ENCODE measurements around the gene GPN2.

Gene GPN2

DNA sequence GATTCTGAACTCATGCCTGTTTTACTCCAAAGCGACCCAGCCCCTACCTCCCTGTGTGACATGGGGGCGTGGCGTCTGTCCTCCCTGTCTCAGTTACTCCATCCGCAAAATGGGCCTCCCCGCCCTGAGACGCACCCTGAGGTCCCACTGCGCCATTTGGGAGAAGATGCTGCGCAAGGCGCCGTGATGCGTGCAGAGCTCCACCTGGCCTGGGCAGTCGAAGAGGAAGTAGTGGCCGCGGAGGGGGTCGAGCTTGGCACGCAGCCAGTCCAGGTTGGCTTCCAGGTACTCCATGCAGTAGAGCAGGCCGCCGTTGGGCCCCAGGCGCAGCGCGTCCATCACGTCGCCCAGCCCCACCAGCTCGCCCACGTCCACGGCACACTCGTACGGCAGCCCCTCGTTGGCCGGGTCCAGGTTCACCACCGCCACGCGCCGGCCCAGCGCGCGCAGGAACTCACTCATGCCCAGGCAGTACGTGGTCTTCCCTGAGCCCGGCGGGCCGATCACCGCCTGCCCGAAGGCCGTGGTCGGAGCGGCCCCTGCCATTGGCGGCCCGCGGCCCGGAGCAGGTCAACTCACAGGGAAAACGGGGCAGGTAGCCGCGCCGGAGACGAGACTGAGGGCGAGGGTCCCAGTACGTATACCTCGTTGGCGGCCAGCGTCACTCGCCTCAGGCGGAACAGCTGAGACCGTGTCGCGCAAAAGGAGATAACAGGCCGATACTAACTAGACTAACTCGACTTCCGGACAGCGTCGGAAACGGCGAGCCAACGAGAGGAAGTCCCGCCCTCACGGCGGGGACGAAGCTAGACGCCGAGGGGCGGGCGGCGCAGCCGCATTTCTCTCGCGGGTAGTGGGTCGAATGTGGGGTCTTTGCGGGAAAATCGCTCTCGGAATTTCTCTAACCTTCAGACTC is at the start of gene GPN2:
TSS of gene GPN2 (minus strand) at position 733 of the 916 bp plus-strand sequence. CDS start at position 546, 187 bp downstream.
- Histone ChIP-seq H3K27ac (peak within 1 kb of the TSS; percentile 71 to 98 (median 90)), H3K4me3 (peak within 1 kb of the TSS; percentile 89 to 99 (median 97))

DNA sequence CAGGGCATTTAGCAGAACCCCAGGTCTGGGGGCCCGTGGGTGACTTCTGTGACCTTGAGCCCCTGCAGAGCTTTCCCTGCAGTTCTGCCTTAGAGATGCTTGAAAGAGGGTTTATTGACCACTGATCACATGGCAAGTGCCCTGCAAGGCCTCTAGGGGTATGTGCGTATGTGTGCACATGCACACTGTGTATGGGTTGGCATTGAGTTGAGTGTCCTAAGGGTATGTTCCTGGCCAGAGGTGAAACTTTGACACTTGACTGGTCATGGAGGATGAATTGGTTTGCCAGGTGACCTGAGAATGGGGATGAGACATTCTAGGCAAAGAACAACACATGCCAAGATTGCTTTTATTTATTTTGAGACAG is 48.6 kb upstream of the GPN2 start:
- H3K27ac ChIP-seq: no peak overlapping the region
- H3K4me3 ChIP-seq: no peak overlapping the region

DNA sequence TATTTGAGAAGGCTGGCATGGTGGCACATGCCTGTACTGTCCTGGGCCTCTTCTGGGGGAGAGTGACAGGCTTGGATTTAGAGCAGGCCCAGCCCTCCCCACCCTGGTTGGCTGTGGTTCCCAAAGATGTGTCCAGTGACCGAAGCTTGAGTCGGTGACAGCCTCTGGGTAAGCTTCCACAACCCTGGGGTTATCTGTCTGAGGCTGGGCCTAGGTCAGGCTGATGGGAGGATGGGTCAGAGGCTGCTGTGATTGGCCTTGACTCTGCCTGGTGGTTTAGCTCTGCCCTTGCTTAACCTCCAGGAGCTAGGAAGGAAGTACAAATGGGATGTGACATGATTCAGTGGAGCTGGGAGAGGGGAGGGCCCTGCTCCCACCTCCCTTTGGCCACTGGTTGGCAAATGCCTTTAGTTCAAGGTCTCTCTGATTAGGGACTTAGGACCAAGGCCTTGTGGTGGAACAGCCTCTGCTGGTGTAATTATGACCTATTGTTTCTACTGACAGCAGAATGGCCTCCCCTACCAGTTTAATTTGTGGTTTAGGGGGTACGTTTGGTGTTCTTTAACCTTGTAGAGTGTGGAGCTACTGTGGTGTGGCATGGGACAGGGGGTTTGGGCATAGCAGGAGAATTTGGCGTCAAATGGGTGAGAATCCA is 48.0 kb upstream of the GPN2 start:
- H3K27ac ChIP-seq: no peak overlapping the region
- H3K4me3 ChIP-seq: no peak overlapping the region

DNA sequence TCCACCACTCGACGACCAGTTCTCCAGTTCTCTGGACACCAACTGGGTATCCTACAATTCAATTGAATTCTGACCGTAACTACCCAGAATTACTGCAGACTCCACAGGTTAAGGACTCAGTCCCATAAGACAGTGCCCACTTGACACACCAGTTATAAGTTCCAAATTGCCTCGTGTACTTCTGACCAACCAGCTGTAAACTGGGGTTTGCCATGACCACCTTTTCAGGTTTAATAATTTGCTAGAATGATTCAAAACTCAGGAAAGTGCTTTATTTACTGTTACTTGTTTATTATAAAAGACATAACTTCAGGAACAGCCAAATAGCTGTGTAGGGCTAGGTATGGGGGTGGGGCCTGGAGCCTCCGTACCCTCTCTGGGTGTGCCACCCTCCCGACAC is 46.7 kb upstream of the GPN2 start:
- no peak overlapping the region for H3K4me3 ChIP-seq
- no peak overlapping the region for H3K27ac ChIP-seq

DNA sequence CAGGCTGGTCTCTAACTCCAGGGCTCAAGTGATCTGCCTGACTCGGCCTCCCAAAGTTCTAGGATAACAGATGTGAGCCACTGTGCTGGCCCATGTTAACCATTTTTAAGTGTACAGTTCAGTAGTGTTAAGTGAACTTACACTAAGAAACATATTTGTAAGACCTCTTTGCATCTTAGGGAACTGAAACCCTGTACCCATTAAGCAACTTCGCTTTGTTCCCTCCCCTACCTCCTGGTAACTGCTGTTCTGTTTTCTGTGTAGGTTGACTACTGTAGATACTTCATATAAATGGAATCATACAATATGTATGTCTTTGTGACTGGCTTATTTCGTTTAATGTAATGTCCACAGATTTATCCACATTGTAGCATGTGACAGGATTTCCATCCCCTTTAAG is 42.4 kb upstream of the GPN2 start:
- H3K4me3 ChIP-seq: no peak overlapping the region

DNA sequence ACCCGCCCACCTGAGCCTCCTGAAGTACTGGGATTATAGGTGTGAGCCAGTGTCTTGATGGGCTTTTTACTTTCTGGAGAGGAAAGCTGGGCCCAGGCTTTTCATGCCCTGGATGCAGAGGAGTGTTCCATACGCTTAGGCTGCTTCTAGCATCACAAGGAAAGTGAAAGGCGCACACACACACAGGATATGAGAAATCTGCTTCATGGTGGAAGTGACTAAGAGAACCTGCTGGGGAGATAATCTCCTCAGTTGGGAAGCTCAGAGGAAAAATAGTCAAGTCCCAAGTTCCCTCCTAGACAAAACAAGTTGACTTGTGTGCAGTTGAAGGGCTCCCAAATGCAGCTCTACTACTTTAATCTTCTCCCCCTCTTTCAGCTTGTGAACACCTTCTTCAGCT is 33.6 kb upstream of the GPN2 start:
- H3K27ac ChIP-seq: no peak overlapping the region
- H3K4me3 ChIP-seq: no peak overlapping the region

More for the DNA sequence above, 42.4 kb upstream of the GPN2 start:
- H3K27ac ChIP-seq: no peak overlapping the region

DNA sequence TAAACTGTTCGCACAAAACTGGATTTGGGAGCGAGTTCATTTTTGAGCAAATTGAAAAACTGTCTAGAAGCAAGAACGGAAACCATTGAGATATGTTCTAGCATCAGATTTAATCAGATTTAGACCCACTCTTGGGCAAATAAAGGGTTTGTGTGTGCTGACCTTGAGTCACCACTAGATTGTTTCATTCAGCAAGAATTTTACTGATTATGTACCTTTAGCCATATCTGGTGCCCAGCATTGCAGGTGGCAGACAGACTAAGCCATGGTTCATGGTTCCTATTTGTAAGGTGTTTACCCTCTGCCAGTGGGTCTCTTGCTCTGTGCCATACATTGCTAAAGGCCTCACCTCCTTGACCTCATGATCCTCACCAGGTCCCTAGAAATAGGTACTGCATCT is 32.8 kb upstream of the GPN2 start:
- Histone ChIP-seq H3K4me3 (peak overlapping the region in 3 of 7 experiments; percentile 78 to 94 (median 90)), H3K27ac (peak overlapping the region in 1 of 21 experiments; percentile 98)

DNA sequence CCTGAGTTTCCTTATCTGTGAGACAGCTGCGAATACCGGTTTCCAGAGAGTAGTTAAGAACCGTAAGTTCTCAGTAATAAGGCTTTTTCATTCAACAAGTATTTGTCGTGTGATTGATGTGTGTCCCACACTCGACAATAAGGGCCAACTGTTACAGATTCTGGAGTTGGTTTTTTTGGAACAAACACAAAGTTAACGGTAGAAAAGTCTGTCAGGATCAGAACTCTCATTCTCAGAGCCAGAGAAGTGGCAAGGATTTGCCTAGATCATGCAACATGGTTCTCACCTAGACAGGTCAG is 32.3 kb upstream of the GPN2 start:
- peak overlapping the region in 14 of 21 experiments; percentile 76 to 98 (median 92) for H3K27ac ChIP-seq
- peak overlapping the region; percentile 73 to 97 (median 90) for H3K4me3 ChIP-seq

DNA sequence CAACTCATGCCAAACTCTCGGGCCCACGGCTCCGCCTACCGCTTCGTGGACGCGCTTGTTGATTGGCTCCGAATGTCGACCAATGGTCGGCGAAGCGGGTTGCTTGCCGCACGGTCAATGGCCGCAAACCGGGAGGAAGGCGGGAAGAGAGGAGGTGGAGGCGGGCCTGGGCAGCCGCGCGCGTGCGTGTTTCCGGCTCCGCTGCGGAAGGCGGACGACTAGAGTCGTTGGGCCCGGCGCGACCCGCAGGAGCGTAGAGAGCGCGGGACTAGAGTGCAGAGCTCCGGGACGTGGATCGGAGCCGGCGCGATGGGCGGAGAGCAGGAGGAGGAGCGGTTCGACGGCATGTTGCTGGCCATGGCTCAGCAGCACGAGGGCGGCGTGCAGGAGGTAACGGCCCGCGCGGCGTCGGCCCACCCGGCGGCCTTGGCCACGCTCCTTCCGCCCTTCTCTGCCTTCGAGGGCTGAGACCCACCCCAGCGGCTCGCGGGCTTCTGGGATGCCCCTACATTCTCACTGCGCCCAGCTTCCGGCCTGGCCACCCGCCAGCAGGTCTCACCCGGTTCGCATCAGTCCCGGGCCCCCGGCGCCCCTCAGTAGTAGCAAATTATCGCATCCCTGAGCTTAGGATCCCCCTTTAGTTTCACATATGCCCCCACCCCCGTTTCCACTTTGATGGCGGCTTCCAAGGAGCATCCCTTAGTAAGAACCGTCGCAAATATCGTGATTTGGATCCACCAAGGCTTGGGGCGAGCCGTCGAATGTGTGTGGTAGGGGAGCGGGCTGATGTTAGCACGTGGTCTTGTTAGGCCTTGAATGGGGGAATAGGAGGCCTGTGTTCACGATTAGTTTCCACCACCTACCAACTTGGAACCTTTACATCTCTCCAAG is 31.7 kb upstream of the GPN2 start, which contains the start of gene NUDC:
TSS of gene NUDC (plus strand) at position 204 of the 891 bp plus-strand sequence. CDS start at position 310, 106 bp downstream.
- H3K4me3 ChIP-seq: peak within 1 kb of the TSS; percentile 73 to 97 (median 90)
- peak within 1 kb of the TSS; percentile 76 to 98 (median 91) for H3K27ac ChIP-seq

DNA sequence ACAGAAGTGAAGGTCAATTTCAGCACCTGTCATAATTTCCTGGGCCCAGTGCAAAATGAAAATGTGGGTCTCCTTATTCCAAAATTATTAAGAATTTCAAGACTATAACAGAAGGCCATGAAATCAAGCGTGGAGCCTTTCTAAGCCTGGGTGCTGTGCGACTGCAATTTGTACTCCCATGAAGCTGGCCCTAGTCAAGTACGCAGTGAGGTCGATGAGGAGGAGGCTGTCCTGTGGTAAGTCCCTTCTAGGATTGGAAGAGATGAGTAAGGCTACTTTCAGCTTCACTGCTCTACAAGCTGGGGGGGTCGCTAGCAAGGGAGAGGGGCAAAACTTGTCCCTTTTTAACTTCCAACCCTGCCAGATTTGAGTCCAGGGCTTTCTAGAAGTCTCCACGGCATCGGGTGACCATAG is 31.1 kb upstream of the GPN2 start:
- Histone ChIP-seq H3K27ac (peak overlapping the region in 16 of 21 experiments; percentile 31 to 97 (median 90)), H3K4me3 (peak overlapping the region; percentile 73 to 97 (median 90))

DNA sequence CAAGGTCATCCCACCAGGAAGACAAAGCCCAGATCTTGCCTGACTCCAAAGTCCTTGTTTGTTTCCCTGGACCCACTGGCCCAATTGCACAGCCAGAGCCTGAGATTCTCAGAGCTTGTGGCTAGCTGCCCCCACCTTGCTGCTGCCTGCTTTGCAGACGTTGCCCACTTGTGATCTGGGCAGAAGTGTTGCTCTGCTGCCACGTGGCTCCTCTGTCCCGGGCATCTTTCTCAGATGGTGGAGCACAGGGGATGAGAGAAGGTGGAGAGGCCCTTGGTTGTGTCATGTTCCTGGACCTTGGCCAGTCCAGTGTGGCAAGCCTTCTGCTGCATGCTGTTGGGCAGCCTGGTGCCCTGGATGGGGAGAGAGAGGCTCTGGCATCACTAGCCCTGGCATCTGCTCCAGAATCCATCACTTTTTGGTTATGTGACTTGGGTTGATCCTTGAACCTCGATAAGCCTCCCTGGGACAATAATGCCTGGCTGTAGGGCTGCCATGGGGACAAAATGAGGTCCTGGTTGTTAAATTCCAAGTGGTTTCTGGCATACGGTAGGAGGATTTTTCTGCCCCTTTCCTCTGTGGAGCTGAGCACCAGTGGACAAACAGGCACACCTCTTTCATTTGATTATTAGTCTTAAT is 25.2 kb upstream of the GPN2 start:
- Histone ChIP-seq H3K4me3 (no peak overlapping the region), H3K27ac (no peak overlapping the region)

DNA sequence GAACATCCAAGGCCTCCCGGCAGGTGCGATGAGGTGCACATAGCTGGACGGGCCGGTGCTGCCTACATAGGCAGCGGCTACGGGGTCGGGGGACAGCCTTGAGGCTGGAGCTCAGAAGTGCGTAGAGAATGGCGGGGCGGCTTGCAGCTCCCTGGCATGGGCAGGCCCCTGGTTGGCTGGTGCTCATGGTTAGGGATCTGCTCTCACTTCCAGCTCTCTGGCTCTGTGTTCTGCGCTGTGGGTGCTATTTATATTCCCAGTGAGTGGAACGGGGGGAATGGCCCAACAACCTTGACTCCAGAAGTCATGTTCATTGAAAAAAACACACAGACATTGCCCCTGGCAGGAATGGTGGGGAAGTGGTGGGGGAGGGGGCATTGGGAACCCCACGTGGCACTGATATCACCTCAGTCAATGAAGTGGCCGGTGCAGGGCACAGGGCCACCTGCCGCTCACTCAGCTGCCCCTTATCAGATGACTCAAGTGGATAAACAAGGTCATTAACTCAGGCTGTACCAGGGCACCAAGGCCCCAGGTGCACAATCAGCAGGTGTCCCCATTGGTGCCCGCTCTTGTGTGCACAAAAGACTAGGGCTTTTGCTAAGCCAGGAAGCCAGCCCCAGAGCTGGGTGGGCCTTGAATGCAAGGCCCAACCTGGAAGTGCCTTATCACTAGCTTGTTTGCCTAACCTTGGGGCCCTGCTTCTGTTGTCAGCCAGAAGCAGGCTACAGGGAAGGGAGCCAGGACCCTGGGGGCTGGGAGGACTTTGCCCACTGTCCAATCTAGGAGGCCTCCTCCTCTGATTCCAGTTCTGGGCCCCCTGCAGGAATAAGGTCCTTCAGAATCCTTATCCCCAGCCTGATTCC is 23.9 kb upstream of the GPN2 start, which contains the start of gene NR0B2:
TSS of gene NR0B2 (minus strand) at position 222 of the 866 bp plus-strand sequence. CDS start at position 187, 35 bp downstream.
- Histone ChIP-seq H3K27ac (no peak within 1 kb of the TSS), H3K4me3 (no peak within 1 kb of the TSS)

DNA sequence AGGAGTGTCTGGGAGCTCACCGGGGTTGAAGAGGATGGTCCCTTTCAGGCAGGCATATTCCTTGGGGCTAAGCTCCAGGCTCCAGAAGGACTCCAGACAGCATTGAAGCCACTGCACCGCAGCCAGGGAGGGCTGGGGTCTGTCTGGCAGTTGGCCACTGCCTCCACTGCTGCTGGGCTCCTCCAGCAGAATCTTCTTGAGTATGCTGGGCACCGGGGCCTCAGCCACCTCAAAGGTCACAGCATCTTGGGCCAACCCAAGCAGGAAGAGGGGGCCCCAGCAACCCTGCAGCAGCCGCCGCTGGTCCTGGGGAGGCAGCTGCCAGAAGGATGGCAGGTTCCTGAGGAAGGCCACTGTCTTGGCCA is 23.3 kb upstream of the GPN2 start:
- Histone ChIP-seq H3K4me3 (no peak overlapping the region), H3K27ac (no peak overlapping the region)

DNA sequence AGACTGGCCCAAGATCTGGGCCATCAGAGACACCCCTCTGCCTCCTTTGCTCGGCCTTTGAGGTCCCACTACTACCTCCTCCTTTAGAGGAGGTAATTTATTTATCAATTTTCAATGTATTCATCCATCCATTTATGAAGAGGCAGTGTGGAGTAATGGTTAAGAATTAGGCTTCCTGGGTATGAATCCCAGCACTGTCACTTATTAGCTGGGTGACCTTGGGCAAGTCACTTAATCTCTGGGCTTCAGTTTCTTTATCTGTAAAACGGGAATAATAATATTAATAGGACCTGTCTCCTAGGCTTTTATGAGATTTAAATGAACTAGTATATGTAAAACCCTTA is 22.0 kb upstream of the GPN2 start:
- Histone ChIP-seq H3K27ac (no peak overlapping the region), H3K4me3 (no peak overlapping the region)

DNA sequence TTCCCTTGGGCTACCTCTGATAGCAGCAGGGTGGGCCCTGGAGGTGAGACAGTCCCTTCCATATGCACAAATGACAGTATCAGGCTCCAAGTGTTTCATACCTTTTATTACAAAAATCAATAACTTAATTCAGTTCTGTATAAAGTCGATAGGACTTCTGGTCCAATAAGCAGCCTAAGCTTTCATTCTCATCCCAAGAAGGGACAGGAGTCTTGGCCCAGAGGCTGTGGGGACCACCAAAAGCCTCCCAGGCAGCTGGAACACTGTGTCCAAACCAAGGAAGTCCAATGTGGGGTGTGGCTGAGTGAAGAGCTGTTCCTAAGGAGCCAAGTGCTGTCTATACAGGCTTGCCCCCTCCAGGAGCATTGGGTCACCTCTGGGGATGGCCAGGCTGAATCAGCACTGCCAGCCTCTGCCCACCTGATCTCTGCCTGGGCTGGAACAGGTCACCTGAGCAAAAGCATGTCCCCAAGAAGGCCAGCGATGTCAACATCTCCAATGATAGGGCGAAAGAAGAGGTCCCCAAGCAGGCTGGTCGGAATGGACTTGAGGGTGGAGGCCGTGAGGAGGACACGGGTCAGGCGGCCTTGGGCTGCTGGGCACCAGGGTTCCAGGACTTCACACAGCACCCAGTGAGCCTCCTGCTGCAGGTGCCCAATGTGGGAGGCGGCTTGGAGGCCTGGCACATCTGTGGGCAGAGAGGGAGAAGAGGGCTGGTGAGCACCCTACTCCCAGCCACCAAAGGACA is 21.5 kb upstream of the GPN2 start:
- Histone ChIP-seq H3K27ac (no peak overlapping the region), H3K4me3 (no peak overlapping the region)

DNA sequence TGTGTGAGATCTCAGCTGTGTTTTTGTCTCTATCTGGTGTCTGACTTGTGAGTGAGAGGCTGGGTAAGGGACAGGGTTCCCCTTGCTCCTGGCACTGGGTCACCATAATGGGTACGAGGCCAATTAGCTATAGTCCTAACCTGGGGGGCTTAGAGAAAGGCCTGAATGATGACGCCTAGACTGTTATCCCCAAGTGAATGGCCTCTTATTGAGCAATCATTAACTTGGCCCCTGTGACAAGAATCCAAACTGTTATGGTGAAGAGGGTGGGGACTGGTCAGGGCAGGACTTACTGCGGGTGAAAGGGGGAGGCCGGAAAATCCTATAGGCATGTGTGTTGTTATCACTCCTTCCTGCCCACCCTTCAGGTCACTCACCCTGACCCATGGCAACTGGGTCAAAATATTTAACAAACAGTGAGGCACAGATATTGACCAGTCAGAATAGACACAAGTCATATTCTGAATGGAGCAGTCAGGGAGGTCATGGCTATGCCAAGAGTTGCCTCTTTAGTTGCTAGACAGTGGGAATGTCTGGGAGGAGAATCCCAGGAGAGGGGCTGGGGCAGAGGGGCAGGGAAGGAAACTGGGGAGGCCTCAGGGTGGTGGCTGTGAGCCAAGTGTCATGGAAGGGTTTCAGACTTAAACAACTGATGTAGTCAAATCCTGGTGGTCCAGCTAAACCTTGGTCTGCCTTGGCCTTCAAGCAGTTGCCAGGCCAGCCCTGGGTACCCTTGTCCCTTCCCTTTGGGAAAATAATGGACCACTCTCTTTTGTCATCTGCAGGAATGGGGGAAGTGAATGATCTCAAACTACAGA is 20.5 kb upstream of the GPN2 start:
- Histone ChIP-seq H3K27ac (no peak overlapping the region), H3K4me3 (no peak overlapping the region)

DNA sequence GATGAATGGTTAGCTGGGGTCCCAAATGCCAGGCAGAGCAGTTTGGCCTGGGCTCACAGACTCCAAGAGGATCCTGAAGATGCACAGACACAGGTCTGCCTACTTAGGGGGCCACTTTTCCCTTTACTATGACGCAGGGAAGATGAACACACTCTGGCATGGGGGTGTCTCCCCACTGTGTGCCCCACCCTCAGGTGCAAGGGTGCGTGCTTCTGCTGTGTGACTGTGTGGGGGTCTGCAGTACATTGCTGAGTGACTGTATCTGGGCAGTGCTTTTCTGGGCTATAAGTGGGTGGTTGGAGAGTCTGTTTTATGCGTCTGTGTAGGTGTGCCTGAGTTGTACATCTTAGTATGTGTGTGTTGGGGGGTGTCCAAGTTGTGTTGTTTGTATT is 19.9 kb upstream of the GPN2 start:
- H3K27ac ChIP-seq: no peak overlapping the region
- no peak overlapping the region for H3K4me3 ChIP-seq

Data from skin epidermis (tissue), 12 donors.